Measurements from ENCODE around the gene ABCF1. TPM values are rescaled to one million over a fixed set of nuclear protein-coding genes. Genes with fewer than 3 reads are reported as not detected.

ABCF1 gene
- total RNA-seq, 1 donor from 2014 or later = 41.9 TPM

- no peak for DNase-seq (ENCODE audit: low read depth in 2 of 2)
These were observed 30.2 kb downstream of the ABCF1 start for GRCh38 chr6:30601436-30601814.

GRCh38 chr6:30601815-30602641, 30.8 kb downstream of the ABCF1 start:
- no peak for DNase-seq (ENCODE audit: low read depth in 2 of 2)

- DNase-seq (ENCODE audit: low read depth in 2 of 2) = no peak
These were observed 32.7 kb downstream of the ABCF1 start for GRCh38 chr6:30603961-30604360.

GRCh38 chr6:30610065-30610464, 38.8 kb downstream of the ABCF1 start:
- DNase-seq (ENCODE audit: low read depth in 2 of 2) = no peak

- no peak for DNase-seq (ENCODE audit: low read depth in 2 of 2)
These were observed 40.1 kb downstream of the ABCF1 start for GRCh38 chr6:30611150-30611855.

- DNase-seq (ENCODE audit: low read depth in 2 of 2) = no peak
These were observed 40.6 kb downstream of the ABCF1 start for GRCh38 chr6:30611856-30612194.

GRCh38 chr6:30612213-30612612, 41.0 kb downstream of the ABCF1 start:
- DNase-seq (ENCODE audit: low read depth in 2 of 2) = peak; percentile 38 to 52

- DNase-seq (ENCODE audit: low read depth in 2 of 2) = no peak
These were observed 41.5 kb downstream of the ABCF1 start for GRCh38 chr6:30612687-30613248.

- no peak for DNase-seq (ENCODE audit: low read depth in 2 of 2)
These were observed 42.2 kb downstream of the ABCF1 start for GRCh38 chr6:30613251-30614043.

- DNase-seq (ENCODE audit: low read depth in 2 of 2) = no peak
These were observed 43.0 kb downstream of the ABCF1 start for GRCh38 chr6:30614044-30614842.

GRCh38 chr6:30614843-30615218, 43.6 kb downstream of the ABCF1 start:
- DNase-seq (ENCODE audit: low read depth in 2 of 2) = peak; percentile 92 to 98

- DNase-seq (ENCODE audit: low read depth in 2 of 2) = peak; percentile 60 to 84
These were observed 44.1 kb downstream of the ABCF1 start for GRCh38 chr6:30615219-30615957.

- peak; percentile 21 to 26 for DNase-seq (ENCODE audit: low read depth in 2 of 2)
These were observed 44.9 kb downstream of the ABCF1 start for GRCh38 chr6:30615958-30616810.

- peak; percentile 100 for DNase-seq (ENCODE audit: low read depth in 2 of 2)
These were observed 45.7 kb downstream of the ABCF1 start, which contains the start of gene PPP1R10 for GRCh38 chr6:30616811-30617564. Gene PPP1R10, minus strand, starts transcription at chr6:30617243. Its CDS starts 7,299 bp downstream, at chr6:30609944.

GRCh38 chr6:30617565-30618269, 46.5 kb downstream of the ABCF1 start, which contains the start of gene MRPS18B:
Gene MRPS18B, plus strand, starts transcription at chr6:30617840. Its CDS starts 26 bp downstream, at chr6:30617866.
- DNase-seq (ENCODE audit: low read depth in 2 of 2) = peak; percentile 99

GRCh38 chr6:30618270-30618797, 47.1 kb downstream of the ABCF1 start:
- DNase-seq (ENCODE audit: low read depth in 2 of 2) = no peak

- DNase-seq (ENCODE audit: low read depth in 2 of 2) = no peak
These were observed 48.3 kb downstream of the ABCF1 start for GRCh38 chr6:30619561-30619960.
